ENCODE data around the gene LAPTM4A.

Gene LAPTM4A

DNA sequence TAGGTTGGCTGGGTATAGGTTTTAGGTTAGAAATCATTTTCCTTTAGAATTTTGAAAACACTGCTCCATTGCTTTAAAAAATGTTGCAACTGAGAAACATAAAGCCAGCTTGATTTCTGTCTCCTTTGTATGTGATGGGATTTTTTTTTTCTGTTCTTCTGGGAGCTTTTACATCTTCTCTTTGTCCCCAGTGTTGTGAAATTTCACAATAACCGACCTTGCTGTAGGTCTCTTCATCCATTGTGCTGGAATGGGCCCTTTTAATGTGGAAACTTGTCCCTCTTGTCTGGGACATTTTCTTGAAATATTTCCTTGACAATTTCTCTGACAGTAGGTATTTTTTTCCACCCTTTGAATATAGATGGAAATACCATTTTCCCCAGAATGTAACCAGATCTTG is 44.0 kb upstream of the LAPTM4A start:
- Histone ChIP-seq H3K14ac (ENCODE audit: low read length) (no peak overlapping the region), H3K9ac (ENCODE audit: low read length) (no peak overlapping the region), H3K79me1 (ENCODE audit: low read length) (peaks cover 31% of the 10 kb centered on the region), H3K4me3 (ENCODE audit: low read depth, low read length) (no peak overlapping the region), H3K4me2 (ENCODE audit: low read length) (no peak overlapping the region), H3K23ac (ENCODE audit: low read length) (no peak overlapping the region), H3K4ac (ENCODE audit: low read depth, low read length) (no peak overlapping the region), H3K27ac (ENCODE audit: low read depth, low read length) (no peak overlapping the region), H3K18ac (ENCODE audit: low read length) (no peak overlapping the region), H2BK120ac (ENCODE audit: insufficient read depth, low read length, poor library complexity) (no peak overlapping the region), H3K4me1 (ENCODE audit: control insufficient read depth in 1 of 2, insufficient read depth in 2 of 2, low read length in 2 of 2) (peaks cover 26 to 39% of the 10 kb centered on the region in 2 experiments), H4K12ac (ENCODE audit: low read depth, low read length) (no peak overlapping the region), H3K36me3 (ENCODE audit: control insufficient read depth in 1 of 2, insufficient read depth in 2 of 2, low read length in 2 of 2) (no peaks in the 10 kb centered on the region), H2AK5ac (ENCODE audit: low read length) (no peak overlapping the region), H2BK12ac (ENCODE audit: low read length) (no peak overlapping the region), H2BK5ac (ENCODE audit: low read depth, low read length, poor library complexity) (no peak overlapping the region), H3K27me3 (ENCODE audit: insufficient read depth, low read length) (no peaks in the 10 kb centered on the region), H4K91ac (ENCODE audit: low read depth, low read length) (no peak overlapping the region), H2AFZ (ENCODE audit: insufficient read depth, low read length, poor library complexity) (no peak overlapping the region), H4K8ac (ENCODE audit: low read depth, low read length) (no peak overlapping the region), H3K79me2 (ENCODE audit: control insufficient read depth, insufficient read depth, low read length, poor library complexity) (no peaks in the 10 kb centered on the region), H3K9me3 (ENCODE audit: insufficient read depth, low read depth, low read length) (no peaks in the 10 kb centered on the region)
- no peak for DNase-seq
- no CpG with 5 or more reads among the region's 1 CpG for whole genome bisulfite sequencing (ENCODE audit: extremely low coverage, insufficient coverage, insufficient read length)

DNA sequence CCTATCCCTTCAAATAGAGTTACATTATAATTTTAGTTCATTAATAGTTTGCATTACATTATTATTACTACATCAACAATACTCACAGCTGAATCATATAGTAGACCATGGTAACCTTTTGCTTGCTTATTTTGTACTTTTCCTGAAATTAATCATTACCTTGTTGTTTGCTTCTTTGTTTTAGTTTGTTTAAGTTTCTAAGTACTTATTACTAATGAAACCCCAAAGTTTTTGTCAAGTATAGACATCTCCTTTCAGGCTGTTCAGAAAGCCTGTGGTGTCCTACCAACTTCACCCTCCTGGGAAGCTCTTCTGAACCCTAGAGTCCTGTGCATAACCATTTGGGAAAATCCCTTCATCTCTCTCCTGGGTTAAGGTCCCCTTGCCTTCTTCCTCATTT is 43.5 kb upstream of the LAPTM4A start:
- Histone ChIP-seq H2BK5ac (ENCODE audit: low read depth, low read length, poor library complexity) (no peak overlapping the region), H3K4me3 (ENCODE audit: low read depth, low read length) (no peak overlapping the region), H3K23ac (ENCODE audit: low read length) (no peak overlapping the region), H3K79me2 (ENCODE audit: control insufficient read depth, insufficient read depth, low read length, poor library complexity) (no peaks in the 10 kb centered on the region), H3K14ac (ENCODE audit: low read length) (no peak overlapping the region), H3K27me3 (ENCODE audit: insufficient read depth, low read length) (no peaks in the 10 kb centered on the region), H4K91ac (ENCODE audit: low read depth, low read length) (no peak overlapping the region), H3K18ac (ENCODE audit: low read length) (no peak overlapping the region), H2AFZ (ENCODE audit: insufficient read depth, low read length, poor library complexity) (no peak overlapping the region), H2AK5ac (ENCODE audit: low read length) (no peak overlapping the region), H3K36me3 (ENCODE audit: control insufficient read depth in 1 of 2, insufficient read depth in 2 of 2, low read length in 2 of 2) (no peaks in the 10 kb centered on the region), H3K27ac (ENCODE audit: low read depth, low read length) (no peak overlapping the region), H4K12ac (ENCODE audit: low read depth, low read length) (no peak overlapping the region), H3K4me2 (ENCODE audit: low read length) (no peak overlapping the region), H2BK120ac (ENCODE audit: insufficient read depth, low read length, poor library complexity) (no peak overlapping the region), H3K4ac (ENCODE audit: low read depth, low read length) (no peak overlapping the region), H3K9ac (ENCODE audit: low read length) (no peak overlapping the region), H4K8ac (ENCODE audit: low read depth, low read length) (no peak overlapping the region), H3K79me1 (ENCODE audit: low read length) (peaks cover 34% of the 10 kb centered on the region), H2BK12ac (ENCODE audit: low read length) (no peak overlapping the region), H3K9me3 (ENCODE audit: insufficient read depth, low read depth, low read length) (no peaks in the 10 kb centered on the region), H3K4me1 (ENCODE audit: control insufficient read depth in 1 of 2, insufficient read depth in 2 of 2, low read length in 2 of 2) (peaks cover 23 to 38% of the 10 kb centered on the region in 2 experiments)
- DNase-seq, result no peak

DNA sequence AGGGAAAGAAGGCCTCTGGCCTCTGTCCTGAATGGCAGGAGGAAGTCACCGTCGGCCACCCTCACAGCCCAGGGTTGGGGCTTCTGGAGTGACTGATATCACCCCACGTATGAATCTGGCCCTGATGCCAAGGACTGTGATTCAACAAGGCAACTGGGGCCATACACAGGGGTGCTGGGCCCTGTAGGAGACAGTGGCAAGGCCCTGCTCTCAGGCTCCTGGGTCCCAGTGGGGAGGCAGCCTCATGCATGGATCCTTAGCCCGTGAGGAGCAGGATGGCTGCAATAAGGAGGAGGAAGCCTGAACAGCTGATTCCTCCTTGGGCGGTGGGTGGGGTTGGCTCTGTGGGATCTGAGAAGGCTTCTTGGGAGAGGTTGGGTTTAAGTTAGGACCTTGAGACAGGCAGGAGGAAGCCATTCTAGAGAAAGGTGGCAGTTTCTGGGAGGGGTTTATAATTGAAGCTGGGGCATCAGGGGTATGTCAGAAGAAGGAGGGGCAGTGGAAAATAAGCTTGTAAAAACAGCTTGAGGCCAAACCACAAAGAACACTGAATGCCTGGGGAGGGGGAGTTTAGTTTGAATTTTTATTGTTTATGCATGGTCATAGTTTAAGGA is 42.8 kb upstream of the LAPTM4A start:
- H4K12ac ChIP-seq (ENCODE audit: low read depth, low read length), result no peak overlapping the region
- H3K18ac ChIP-seq (ENCODE audit: low read length), result peak overlapping the region; percentile 10
- peak overlapping the region; percentile 82 for H2BK120ac ChIP-seq (ENCODE audit: insufficient read depth, low read length, poor library complexity)
- no peaks in the 10 kb centered on the region for H3K9me3 ChIP-seq (ENCODE audit: insufficient read depth, low read depth, low read length)
- no peak for DNase-seq
- H3K4ac ChIP-seq (ENCODE audit: low read depth, low read length), result peak overlapping the region; percentile 35
- H2BK5ac ChIP-seq (ENCODE audit: low read depth, low read length, poor library complexity), result peak overlapping the region; percentile 15
- H3K14ac ChIP-seq (ENCODE audit: low read length), result peak overlapping the region; percentile 72
- no peaks in the 10 kb centered on the region for H3K36me3 ChIP-seq (ENCODE audit: control insufficient read depth in 1 of 2, insufficient read depth in 2 of 2, low read length in 2 of 2)
- no peaks in the 10 kb centered on the region for H3K27me3 ChIP-seq (ENCODE audit: insufficient read depth, low read length)
- no peak overlapping the region for H3K9ac ChIP-seq (ENCODE audit: low read length)
- H3K4me1 ChIP-seq (ENCODE audit: control insufficient read depth in 1 of 2, insufficient read depth in 2 of 2, low read length in 2 of 2), result peaks cover 23 to 36% of the 10 kb centered on the region in 2 experiments
- H2AFZ ChIP-seq (ENCODE audit: insufficient read depth, low read length, poor library complexity), result no peak overlapping the region
- no peak overlapping the region for H3K23ac ChIP-seq (ENCODE audit: low read length)
- no peak overlapping the region for H3K4me2 ChIP-seq (ENCODE audit: low read length)
- WGBS (ENCODE audit: extremely low coverage, insufficient coverage, insufficient read length), result no CpG with 5 or more reads among the region's 5 CpGs
- H2BK12ac ChIP-seq (ENCODE audit: low read length), result peak overlapping the region; percentile 31
- peak overlapping the region; percentile 23 for H4K8ac ChIP-seq (ENCODE audit: low read depth, low read length)
- no peaks in the 10 kb centered on the region for H3K79me2 ChIP-seq (ENCODE audit: control insufficient read depth, insufficient read depth, low read length, poor library complexity)
- H2AK5ac ChIP-seq (ENCODE audit: low read length), result peak overlapping the region; percentile 65
- peak overlapping the region; percentile 88 for H4K91ac ChIP-seq (ENCODE audit: low read depth, low read length)
- H3K79me1 ChIP-seq (ENCODE audit: low read length), result peaks cover 34% of the 10 kb centered on the region
- H3K4me3 ChIP-seq (ENCODE audit: low read depth, low read length), result no peak overlapping the region
- peak overlapping the region; percentile 13 for H3K27ac ChIP-seq (ENCODE audit: low read depth, low read length)

DNA sequence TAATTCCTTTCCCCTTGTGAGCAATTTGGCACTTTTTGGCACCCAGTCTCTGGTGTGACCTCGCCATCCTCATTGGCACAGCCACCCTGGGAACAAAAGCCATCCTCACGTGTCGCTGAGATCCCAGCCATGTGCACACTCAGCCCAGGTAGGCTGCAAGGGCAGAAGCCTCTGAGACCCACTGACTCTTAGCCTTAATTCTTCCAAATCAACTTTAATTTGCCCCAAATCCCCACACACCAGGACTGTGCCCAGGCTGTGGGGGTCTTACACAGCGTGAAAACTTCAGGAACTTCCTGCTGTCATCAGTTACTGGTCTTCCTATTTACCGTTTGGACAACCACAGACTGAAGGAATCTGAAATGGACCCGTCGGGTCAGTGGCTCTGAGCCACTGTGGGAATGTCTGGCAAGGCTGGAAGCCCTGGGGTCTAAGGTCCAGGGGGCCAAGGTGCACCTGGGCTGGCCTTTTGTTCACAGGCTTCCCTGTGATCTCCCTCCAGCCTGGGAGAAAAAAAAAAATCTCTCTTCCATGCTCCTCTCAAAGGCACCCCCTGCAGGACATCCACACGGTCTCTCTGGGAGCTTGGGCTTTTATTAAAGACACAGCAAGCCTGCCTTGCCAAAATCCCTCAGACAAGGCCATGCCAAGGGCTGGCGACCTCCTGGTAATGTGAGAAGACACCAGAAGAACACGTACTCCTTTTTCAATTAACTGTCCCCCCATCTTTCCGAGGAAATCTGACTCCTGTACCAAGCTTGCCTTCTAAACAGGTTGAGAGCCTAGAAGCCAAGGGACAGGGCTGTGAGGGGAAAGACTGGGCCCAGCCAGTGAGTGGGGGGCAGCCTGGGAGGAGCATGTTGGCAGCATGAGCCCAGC is 42.1 kb upstream of the LAPTM4A start:
- Histone ChIP-seq H3K27ac (ENCODE audit: low read depth, low read length) (peak overlapping the region; percentile 13), H3K23ac (ENCODE audit: low read length) (no peak overlapping the region), H2AFZ (ENCODE audit: insufficient read depth, low read length, poor library complexity) (peak overlapping the region; percentile 26), H4K12ac (ENCODE audit: low read depth, low read length) (no peak overlapping the region), H2AK5ac (ENCODE audit: low read length) (peak overlapping the region; percentile 65), H3K36me3 (ENCODE audit: control insufficient read depth in 1 of 2, insufficient read depth in 2 of 2, low read length in 2 of 2) (no peaks in the 10 kb centered on the region), H4K8ac (ENCODE audit: low read depth, low read length) (peak overlapping the region; percentile 23), H3K4me3 (ENCODE audit: low read depth, low read length) (no peak overlapping the region), H2BK120ac (ENCODE audit: insufficient read depth, low read length, poor library complexity) (peak overlapping the region; percentile 96), H3K79me2 (ENCODE audit: control insufficient read depth, insufficient read depth, low read length, poor library complexity) (no peaks in the 10 kb centered on the region), H3K27me3 (ENCODE audit: insufficient read depth, low read length) (no peaks in the 10 kb centered on the region), H3K18ac (ENCODE audit: low read length) (peak overlapping the region; percentile 27), H2BK5ac (ENCODE audit: low read depth, low read length, poor library complexity) (peak overlapping the region; percentile 23), H3K9me3 (ENCODE audit: insufficient read depth, low read depth, low read length) (no peaks in the 10 kb centered on the region), H3K79me1 (ENCODE audit: low read length) (peaks cover 36% of the 10 kb centered on the region), H3K9ac (ENCODE audit: low read length) (no peak overlapping the region), H4K91ac (ENCODE audit: low read depth, low read length) (peak overlapping the region; percentile 88), H2BK12ac (ENCODE audit: low read length) (peak overlapping the region; percentile 100), H3K4me1 (ENCODE audit: control insufficient read depth in 1 of 2, insufficient read depth in 2 of 2, low read length in 2 of 2) (peaks cover 23 to 38% of the 10 kb centered on the region in 2 experiments), H3K4ac (ENCODE audit: low read depth, low read length) (peak overlapping the region; percentile 35), H3K4me2 (ENCODE audit: low read length) (no peak overlapping the region), H3K14ac (ENCODE audit: low read length) (peak overlapping the region; percentile 72)
- no CpG with 5 or more reads among the region's 11 CpGs for WGBS (ENCODE audit: extremely low coverage, insufficient coverage, insufficient read length)
- DNase-seq, result peak; percentile 55 to 75

All from trophoblast cell (in vitro differentiated cells and primary cell).